Keratinocyte (primary cell): ENCODE data around the gene TAF1A.

ENCODE experiments used
- CTCF ChIP-seq, 3 experiments: IDR thresholded peaks in 1 of 3; conservative IDR thresholded peaks in 1 of 3; optimal IDR thresholded peaks in 1 of 3; 2 replicates in 2 of 3; 3 replicates in 1 of 3; pipeline versions ENCODE3 to v1.5.1; 2011; ENCODE audit warnings: low read length in 3 of 3, mild to moderate bottlenecking in 3 of 3, moderate library complexity in 2 of 3, control low read depth in 1 of 3, inconsistent platforms in 1 of 3; ENCODE audit not compliant: insufficient read depth in 2 of 3; ENCODE audit errors: extremely low read depth in 1 of 3
- EZH2 ChIP-seq: IDR thresholded peaks from one replicate; pipeline ENCODE4 v1.6.1; 2012; ENCODE audit warnings: inconsistent platforms, mild to moderate bottlenecking, low read length, moderate library complexity

GRCh38 chr1:222586842-222587241, 2.9 kb downstream of the TAF1A start:
- TF ChIP-seq EZH2 (no peak), CTCF (optimal IDR thresholded peaks at IDR 0.05 in 1 of 3, IDR thresholded peaks at IDR 0.05 in 1 of 3, conservative IDR thresholded peaks at IDR 0.05 in 1 of 3; ENCODE audit: extremely low read depth in 1 of 3, insufficient read depth in 2 of 3, low read length in 3 of 3) (no peak)
